B cell (primary cell): ENCODE results near the gene RNF213. TPM values are rescaled to one million over a fixed set of nuclear protein-coding genes. Genes with fewer than 3 reads are reported as not detected.
"Not testable (repeated sequence)": the region's sequence is repeated elsewhere in the genome, so short reads cannot be mapped to it uniquely, and the experiment has no call there.

Source experiments
- ATAC-seq: fragments of 200-7000 bp; cut with Tn5 transposase; one replicate; pipeline ENCODE4 v1.10.0; 2021; ENCODE audit warnings: low read depth, mild to moderate bottlenecking, moderate number of reproducible peaks, moderate library complexity
- CTCF ChIA-PET: fragments of 350-600 bp; sonication (Branson Sonifier 250); formaldehyde crosslinking; loops from one replicate; lab custom pipeline; 2021; ENCODE audit warnings: antibody characterized with exemption, inconsistent platforms; lab: Charles Lee
- POLR2A ChIA-PET: fragments of 350-600 bp; sonication (Branson Sonifier 250); formaldehyde crosslinking; loops from one replicate; lab custom pipeline; 2021; ENCODE audit warnings: antibody characterized with exemption; lab: Charles Lee
- DNase-seq: peaks from one replicate; pipeline ENCODE4 v3.0.0; 2013
- H2AFZ ChIP-seq: 2 replicates; pipeline ENCODE4 v1.6.1; 2012; ENCODE audit warnings: mild to moderate bottlenecking, low read depth, low read length; ENCODE audit not compliant: insufficient read depth, poor library complexity, severe bottlenecking
- H3K27ac ChIP-seq, 2 donors: 1 replicate in 1 of 2; 2 replicates in 1 of 2; pipeline ENCODE4 v1.5.1; 2012 to 2013; ENCODE audit warnings: low read length in 2 of 2, mild to moderate bottlenecking in 2 of 2, moderate library complexity in 1 of 2
- H3K27me3 ChIP-seq, 4 experiments: fragments of 200-600 bp in 1 of 4; sonication (generic) in 1 of 4; replicated peaks in 1 of 4; 1 replicate in 2 of 4; 2 replicates in 2 of 4; pipeline versions ENCODE4 v1.6.1 to v1.7.0; 2013 to 2016; ENCODE audit warnings: low read length in 3 of 4, mild to moderate bottlenecking in 2 of 4, mixed read lengths in 1 of 4, moderate library complexity in 1 of 4; ENCODE audit not compliant: insufficient read depth in 4 of 4, control insufficient read depth in 3 of 4; ENCODE audit errors: control extremely low read depth in 1 of 4
- H3K36me3 ChIP-seq, 2 experiments: replicated peaks in 1 of 2; 1 replicate in 1 of 2; 2 replicates in 1 of 2; pipeline versions ENCODE4 v1.6.1 to v1.7.1; 2013; ENCODE audit warnings: low read length in 1 of 2; ENCODE audit not compliant: insufficient read depth in 2 of 2, control insufficient read depth in 1 of 2; ENCODE audit errors: control extremely low read depth in 1 of 2, extremely low read depth in 1 of 2
- H3K4me1 ChIP-seq, 2 donors: fragments of 200-600 bp in 1 of 2; sonication (generic) in 1 of 2; 1 replicate in 1 of 2; 2 replicates in 1 of 2; pipeline versions ENCODE4 v1.5.1 to v1.6.1; 2013 to 2017; ENCODE audit warnings: low read length in 2 of 2; ENCODE audit not compliant: control insufficient read depth in 2 of 2, insufficient read depth in 2 of 2
- H3K4me2 ChIP-seq: replicated peaks from 2 replicates; pipeline ENCODE3; 2012; ENCODE audit warnings: mild to moderate bottlenecking, low read depth, low read length; ENCODE audit not compliant: poor library complexity, severe bottlenecking
- H3K4me3 ChIP-seq, 5 experiments: fragments of 200-600 bp in 1 of 5; sonication (generic) in 1 of 5; 1 replicate in 3 of 5; 2 replicates in 2 of 5; pipeline versions ENCODE4 v1.5.1 to v1.7.0; 2011 to 2016; ENCODE audit warnings: low read length in 4 of 5, mild to moderate bottlenecking in 4 of 5, low read depth in 2 of 5, control low read depth in 1 of 5, moderate library complexity in 1 of 5; ENCODE audit not compliant: insufficient read depth in 1 of 5; ENCODE audit errors: control extremely low read depth in 1 of 5, extremely low read depth in 1 of 5
- H3K79me2 ChIP-seq: fragments of 200-600 bp; sonication (generic); one replicate; pipeline ENCODE4 v1.6.0; 2016; ENCODE audit warnings: low read length; ENCODE audit not compliant: control insufficient read depth, insufficient read depth
- H3K9ac ChIP-seq: fragments of 200-600 bp; sonication (generic); 2 replicates; pipeline ENCODE4 v1.6.1; 2017; ENCODE audit warnings: mild to moderate bottlenecking, low read length, moderate library complexity
- H3K9me3 ChIP-seq, 3 donors: one replicate each; pipeline versions ENCODE4 v1.6.1 to v1.7.1; 2013; ENCODE audit warnings: low read length in 2 of 3; ENCODE audit not compliant: control insufficient read depth in 2 of 3, insufficient read depth in 1 of 3; ENCODE audit errors: control extremely low read depth in 1 of 3
- H4K20me1 ChIP-seq: 2 replicates; pipeline ENCODE4 v1.6.0; 2012; ENCODE audit warnings: mild to moderate bottlenecking, low read length; ENCODE audit not compliant: insufficient read depth, control insufficient read depth, poor library complexity, severe bottlenecking
- H3K27ac Mint-ChIP-seq: one replicate; pipeline ENCODE4 v1.8.0; 2021; ENCODE audit warnings: mixed read lengths
- H3K27me3 Mint-ChIP-seq: one replicate; pipeline ENCODE4 v1.8.0; 2021; ENCODE audit warnings: mixed read lengths
- H3K4me1 Mint-ChIP-seq: one replicate; pipeline ENCODE4 v1.8.0; 2021; ENCODE audit warnings: mixed read lengths
- H3K4me3 Mint-ChIP-seq: one replicate; pipeline ENCODE4 v1.8.0; 2021; ENCODE audit warnings: mixed read lengths
- H3K9me3 Mint-ChIP-seq: one replicate; pipeline ENCODE4 v1.8.0; 2022; ENCODE audit warnings: mixed read lengths; ENCODE audit not compliant: insufficient read depth
- CTCF ChIP-seq: fragments of 200-600 bp; IDR thresholded peaks from one replicate; pipeline ENCODE4 v1.8.0; 2022; ENCODE audit warnings: antibody characterized with exemption, mild to moderate bottlenecking
- EZH2 ChIP-seq: IDR thresholded peaks from 2 replicates; pipeline ENCODE4 v1.6.1; 2012; ENCODE audit warnings: borderline replicate concordance, low read depth, mild to moderate bottlenecking, moderate library complexity, low read length; ENCODE audit not compliant: insufficient read depth, poor library complexity, severe bottlenecking
- WGBS: methylation state at CpG from one replicate; pipeline ENCODE4 v1.1.5; 2013; ENCODE audit warnings: missing lambda C conversion rate; ENCODE audit not compliant: insufficient coverage; 5-methylcytosine and 5-hydroxymethylcytosine counted together
- intact Hi-C: fragments of 100-400 bp; cut with micrococcal nuclease; formaldehyde crosslinking; loops from one replicate; pipeline ENCODE4 v1.10.0; 2022
- polyA plus RNA-seq: library from polyadenylated mRNA; depleted of rRNA; stranded (reverse); fragments of >200 nt; gene quantifications from 2 replicates; pipeline ENCODE4 v1.2.3, GENCODE V29; 2012
- total RNA-seq, 2 donors: library from RNA; stranded (reverse); fragments of 120-200 nt in 1 of 2; gene quantifications; 1 replicate in 1 of 2; 2 replicates in 1 of 2; pipeline versions ENCODE4 v1.2.3 to v1.2.4, GENCODE V29; 2013 to 2022

RNF213 gene
- total and polyA plus RNA-seq, 2 donors (not counting 1 experiment from before 2014, with no cell fraction given) = 121 to 287 TPM

- Mint-ChIP-seq H3K4me3 (no peak overlapping the region), H3K27ac (no peak overlapping the region), H3K9me3 (no peaks in the 10 kb centered on the region), H3K27me3 (no peaks in the 10 kb centered on the region), H3K4me1 (no peaks in the 10 kb centered on the region)
- Histone ChIP-seq H3K79me2 (peaks cover 24% of the 10 kb centered on the region), H4K20me1 (peaks cover 27% of the 10 kb centered on the region), H3K9me3 (peaks cover 3 to 10% (median 6%) of the 10 kb centered on the region in 3 donors), H2AFZ (no peak overlapping the region), H3K27ac (no peak overlapping the region), H3K4me2 (no peak overlapping the region), H3K4me3 (no peak overlapping the region), H3K9ac (no peak overlapping the region), H3K36me3 (peaks cover 24 to 89% of the 10 kb centered on the region in 2 experiments), H3K27me3 (no peaks in the 10 kb centered on the region), H3K4me1 (no peaks in the 10 kb centered on the region)
- DNase-seq (no peak), ATAC-seq (no peak)
- intact Hi-C loops = no loop called here
- CTCF ChIA-PET = no interaction called here
- POLR2A ChIA-PET = interaction anchor here (1.2 kb wide), 1 partner anchor 37 kb away, joined by 4 read pairs; the partner anchor contains the start of gene RNF213
- TF ChIP-seq EZH2 (no peak), CTCF (no peak)
- 94% methylated on average over 19 of the region's 19 CpGs for WGBS
Observed at GRCh38 chr17:80297996-80298560, 37.4 kb downstream of the RNF213 start.

- H3K27ac Mint-ChIP-seq, H3K27me3 Mint-ChIP-seq, POLR2A ChIA-PET, H3K27ac ChIP-seq, intact Hi-C loops, H3K9me3 Mint-ChIP-seq, H3K9ac ChIP-seq, DNase-seq, H3K4me1 Mint-ChIP-seq, CTCF ChIA-PET, ATAC-seq, H3K27me3 ChIP-seq, H3K4me3 ChIP-seq, H2AFZ ChIP-seq, H3K4me1 ChIP-seq, H3K4me2 ChIP-seq, H3K4me3 Mint-ChIP-seq: not testable (repeated sequence)
- WGBS = no CpG with 5 or more reads among the region's 4 CpGs
- Histone ChIP-seq H4K20me1 (peaks cover 22% of the 10 kb centered on the region), H3K36me3 (peaks cover 24 to 89% of the 10 kb centered on the region in 2 experiments), H3K79me2 (peaks cover 18% of the 10 kb centered on the region), H3K9me3 (peaks cover 9 to 24% (median 11%) of the 10 kb centered on the region in 3 donors)
Observed at GRCh38 chr17:80299350-80300100, 38.9 kb downstream of the RNF213 start.

GRCh38 chr17:80300756-80301155 is 40.1 kb downstream of the RNF213 start:
- Histone ChIP-seq H4K20me1 (peaks cover 16% of the 10 kb centered on the region), H3K9me3 (peaks cover 9 to 26% (median 11%) of the 10 kb centered on the region in 3 donors), H3K79me2 (peaks cover 15% of the 10 kb centered on the region), H3K36me3 (peaks cover 26 to 84% of the 10 kb centered on the region in 2 experiments)
- ATAC-seq, H3K9ac ChIP-seq, H3K4me3 ChIP-seq, H3K27ac Mint-ChIP-seq, H3K9me3 Mint-ChIP-seq, H3K27me3 ChIP-seq, H3K27ac ChIP-seq, POLR2A ChIA-PET, H3K4me2 ChIP-seq, H3K4me1 Mint-ChIP-seq, DNase-seq, intact Hi-C loops, H3K27me3 Mint-ChIP-seq, H2AFZ ChIP-seq, H3K4me1 ChIP-seq, H3K4me3 Mint-ChIP-seq: not testable (repeated sequence)
- 100% methylated on average over 2 of the region's 2 CpGs for WGBS
- CTCF ChIA-PET = interaction anchor here (1.3 to 1.5 kb wide), 2 partner anchors 37 to 105 kb away, joined by 3 to 4 read pairs; no protein-coding TSS in a partner anchor
